H9 (cell line): ENCODE measurements around the gene COMP. TPM values are rescaled to one million over a fixed set of nuclear protein-coding genes. Genes with fewer than 3 reads are reported as not detected.
A peak's percentile ranks its signal among the peaks of the same experiment; 100 is the strongest.

ENCODE experiments used
- DNase-seq: peaks from one replicate; pipeline ENCODE4 v3.0.0-alpha.2; 2017
- H2AFZ ChIP-seq: one replicate; pipeline ENCODE4 v1.6.1; 2013; ENCODE audit warnings: mild to moderate bottlenecking, low read length, control low read depth, moderate library complexity
- H2AK5ac ChIP-seq: 2 replicates; pipeline ENCODE4 v1.6.1; 2013; ENCODE audit warnings: low read length, control low read depth, mixed read lengths; ENCODE audit not compliant: insufficient read length
- H2BK120ac ChIP-seq: one replicate; pipeline ENCODE4 v1.6.1; 2013; ENCODE audit warnings: low read depth, mild to moderate bottlenecking, low read length, control low read depth, inconsistent platforms; ENCODE audit not compliant: poor library complexity, severe bottlenecking
- H2BK12ac ChIP-seq: 2 replicates; pipeline ENCODE4 v1.6.1; 2013; ENCODE audit warnings: low read length, control low read depth, mixed read lengths, low read depth; ENCODE audit not compliant: insufficient read length
- H2BK15ac ChIP-seq: 2 replicates; pipeline ENCODE4 v1.6.1; 2013; ENCODE audit warnings: low read depth, low read length, control low read depth
- H2BK20ac ChIP-seq: one replicate; pipeline ENCODE4 v1.6.1; 2013; ENCODE audit warnings: low read depth, mild to moderate bottlenecking, low read length, control low read depth, inconsistent platforms; ENCODE audit not compliant: poor library complexity, severe bottlenecking
- H2BK5ac ChIP-seq: 2 replicates; pipeline ENCODE4 v1.6.1; 2013; ENCODE audit warnings: low read length, control low read depth, mixed read lengths; ENCODE audit not compliant: insufficient read length
- H3K14ac ChIP-seq: 2 replicates; pipeline ENCODE4 v1.6.1; 2013; ENCODE audit warnings: low read length, control low read depth; ENCODE audit not compliant: insufficient read depth
- H3K18ac ChIP-seq: 2 replicates; pipeline ENCODE4 v1.6.1; 2013; ENCODE audit warnings: low read depth, mild to moderate bottlenecking, mixed read lengths, low read length, control low read depth; ENCODE audit not compliant: insufficient read length
- H3K23ac ChIP-seq: 2 replicates; pipeline ENCODE4 v1.6.1; 2013; ENCODE audit warnings: low read length, control low read depth, mixed read lengths, low read depth; ENCODE audit not compliant: insufficient read length
- H3K23me2 ChIP-seq: 2 replicates; pipeline ENCODE4 v1.6.1; 2013; ENCODE audit warnings: low read depth, mild to moderate bottlenecking, mixed read lengths, low read length, control low read depth; ENCODE audit not compliant: insufficient read length, poor library complexity, severe bottlenecking
- H3K27ac ChIP-seq: 2 replicates; pipeline ENCODE4 v1.5.1; 2013; ENCODE audit warnings: low read length, control low read depth, mixed read lengths, low read depth; ENCODE audit not compliant: insufficient read length
- H3K27me3 ChIP-seq: 2 replicates; pipeline ENCODE4 v1.6.1; 2013; ENCODE audit warnings: low read length, control low read depth, inconsistent platforms; ENCODE audit not compliant: insufficient read depth
- H3K4ac ChIP-seq: 2 replicates; pipeline ENCODE4 v1.6.1; 2013; ENCODE audit warnings: low read depth, mild to moderate bottlenecking, control low read depth, inconsistent platforms, low read length, moderate library complexity
- H3K4me1 ChIP-seq: 2 replicates; pipeline ENCODE4 v1.6.1; 2013; ENCODE audit warnings: low read length, control low read depth, inconsistent platforms; ENCODE audit not compliant: insufficient read depth
- H3K4me2 ChIP-seq: 2 replicates; pipeline ENCODE4 v1.6.1; 2013; ENCODE audit warnings: low read length, control low read depth, mixed read lengths; ENCODE audit not compliant: insufficient read length, insufficient read depth
- H3K56ac ChIP-seq: 2 replicates; pipeline ENCODE4 v1.6.1; 2013; ENCODE audit warnings: low read depth, mild to moderate bottlenecking, mixed read lengths, low read length, control low read depth; ENCODE audit not compliant: insufficient read length
- H3K79me1 ChIP-seq: 2 replicates; pipeline ENCODE4 v1.6.1; 2013; ENCODE audit warnings: low read depth, mild to moderate bottlenecking, moderate library complexity, low read length, control low read depth, inconsistent platforms; ENCODE audit not compliant: insufficient read depth, poor library complexity, severe bottlenecking
- H3K79me2 ChIP-seq: 2 replicates; pipeline ENCODE4 v1.6.1; 2013; ENCODE audit warnings: low read length, control low read depth, inconsistent platforms; ENCODE audit not compliant: insufficient read depth
- H3K9ac ChIP-seq: 2 replicates; pipeline ENCODE4 v1.6.1; 2013; ENCODE audit warnings: low read length, control low read depth, mixed read lengths; ENCODE audit not compliant: insufficient read length; ENCODE audit errors: extremely low read depth
- H3K9me3 ChIP-seq: one replicate; pipeline ENCODE4 v1.6.1; 2013; ENCODE audit warnings: low read depth, low read length, inconsistent platforms; ENCODE audit not compliant: control insufficient read depth
- H3T11ph ChIP-seq: one replicate; pipeline ENCODE4 v1.6.1; 2013; ENCODE audit warnings: mild to moderate bottlenecking, low read length, control low read depth, inconsistent platforms
- H4K20me1 ChIP-seq: one replicate; pipeline ENCODE4 v1.6.1; 2013; ENCODE audit not compliant: control insufficient read depth, insufficient read length, insufficient read depth
- H4K5ac ChIP-seq: 2 replicates; pipeline ENCODE4 v1.6.1; 2013; ENCODE audit warnings: low read depth, mild to moderate bottlenecking, mixed read lengths, low read length, control low read depth; ENCODE audit not compliant: insufficient read length
- H4K8ac ChIP-seq: replicated peaks from 2 replicates; pipeline ENCODE4 v1.6.1; 2013; ENCODE audit warnings: low read length, control low read depth, mixed read lengths, low read depth; ENCODE audit not compliant: insufficient read length
- H4K91ac ChIP-seq: 2 replicates; pipeline ENCODE4 v1.6.1; 2013; ENCODE audit warnings: low read depth, mild to moderate bottlenecking, moderate library complexity, mixed read lengths, low read length, control low read depth; ENCODE audit not compliant: insufficient read length
- H3K27ac Mint-ChIP-seq, 3 experiments: 2 replicates in 2 of 3; 3 replicates in 1 of 3; pipeline ENCODE4 v1.8.0; 2020 to 2021; ENCODE audit warnings: mixed read lengths in 3 of 3, mild to moderate bottlenecking in 1 of 3, moderate library complexity in 1 of 3
- H3K27me3 Mint-ChIP-seq: 2 replicates; pipeline ENCODE4 v1.8.0; 2021; ENCODE audit warnings: low read depth, mild to moderate bottlenecking, moderate library complexity, mixed read lengths
- H3K36me3 Mint-ChIP-seq, 3 experiments: 2 replicates in 2 of 3; 3 replicates in 1 of 3; pipeline ENCODE4 v1.8.0; 2020 to 2021; ENCODE audit warnings: low read depth in 3 of 3, mixed read lengths in 3 of 3; ENCODE audit not compliant: insufficient read depth in 1 of 3
- H3K4me1 Mint-ChIP-seq, 2 experiments: 2 replicates each; pipeline ENCODE4 v1.8.0; 2020; ENCODE audit warnings: mixed read lengths in 2 of 2
- H3K4me3 Mint-ChIP-seq, 2 experiments: 2 replicates in 1 of 2; 3 replicates in 1 of 2; pipeline ENCODE4 v1.8.0; 2020 to 2021; ENCODE audit warnings: mild to moderate bottlenecking in 2 of 2, mixed read lengths in 2 of 2, moderate library complexity in 1 of 2
- H3K9me3 Mint-ChIP-seq, 2 experiments: 2 replicates in 1 of 2; 3 replicates in 1 of 2; pipeline ENCODE4 v1.8.0; 2020; ENCODE audit warnings: mild to moderate bottlenecking in 2 of 2, mixed read lengths in 2 of 2, moderate library complexity in 1 of 2
- CTCF ChIP-seq: fragments of 200-600 bp; sonication (generic); conservative IDR thresholded peaks from 3 replicates; pipeline ENCODE4 v1.8.0; 2021; ENCODE audit warnings: antibody characterized with exemption, mild to moderate bottlenecking
- WGBS: extraction: QIAGEN DNeasy Blood & Tissue Kit; methylation state at CpG from one replicate; pipeline ENCODE4 v1.1.7; 2013; ENCODE audit warnings: missing lambda C conversion rate, low lambda C conversion rate, mixed read lengths; ENCODE audit not compliant: insufficient read length; ENCODE audit errors: extremely low coverage; 5-methylcytosine and 5-hydroxymethylcytosine counted together
- total RNA-seq: library from RNA; stranded (reverse); gene quantifications from 2 replicates; pipeline ENCODE4 v1.2.1, GENCODE V29; 2021

Gene COMP
- total RNA-seq, 1 experiment from 2014 or later: 0.15 TPM

- Histone ChIP-seq H3K9ac (no peak overlapping the region), H2AFZ (no peak overlapping the region), H3K23ac (no peak overlapping the region), H2BK5ac (no peak overlapping the region), H2BK15ac (no peak overlapping the region), H3K27ac (no peak overlapping the region), H3K56ac (no peak overlapping the region), H4K91ac (no peak overlapping the region), H3K79me2 (no peaks in the 10 kb centered on the region), H2BK120ac (no peak overlapping the region), H3K4me2 (no peak overlapping the region), H4K5ac (no peak overlapping the region), H3K4me1 (no peaks in the 10 kb centered on the region), H2BK12ac (no peak overlapping the region), H3K14ac (no peak overlapping the region; the same call in 1 of the 2 replicates), H3K4ac (no peak overlapping the region), H2BK20ac (no peak overlapping the region), H3K23me2 (no peaks in the 10 kb centered on the region), H3T11ph (no peak overlapping the region), H2AK5ac (no peak overlapping the region), H4K20me1 (no peaks in the 10 kb centered on the region), H3K79me1 (no peaks in the 10 kb centered on the region), H3K27me3 (no peaks in the 10 kb centered on the region), H4K8ac (no peak overlapping the region), H3K18ac (no peak overlapping the region), H3K9me3 (no peaks in the 10 kb centered on the region)
- no peak overlapping the region for H3K4me3 Mint-ChIP-seq
- peak; percentile 65 for DNase-seq
- no peaks in the 10 kb centered on the region for H3K9me3 Mint-ChIP-seq
- peaks cover 8 to 21% of the 10 kb centered on the region in 2 experiments for H3K4me1 Mint-ChIP-seq
- WGBS: no CpG with 5 or more reads among the region's 29 CpGs
- H3K36me3 Mint-ChIP-seq: peaks cover 0 to 11% (median 5%) of the 10 kb centered on the region in 3 experiments; a peak in 4 of 7 replicates
- H3K27ac Mint-ChIP-seq: no peak overlapping the region; a peak in 1 of 7 replicates
- no peak for TF ChIP-seq CTCF
- no peaks in the 10 kb centered on the region for H3K27me3 Mint-ChIP-seq
These were observed 44.4 kb downstream of the COMP start for GRCh38 chr19:18746401-18747325.
